A549 (cell line): Measurements from ENCODE around the gene CAMK1G.

Experiments used
- CTCF ChIP-seq: fragments of >200 bp; sonication (Bioruptor Twin); formaldehyde crosslinking; IDR thresholded peaks from 3 replicates; pipeline ENCODE4 v1.5.1; 2016
- MAX ChIP-seq: IDR thresholded peaks from 2 replicates; pipeline ENCODE4 v1.6.1; 2012
- RFX5 ChIP-seq: fragments of 450-650 bp; IDR thresholded peaks from 2 replicates; pipeline ENCODE4 v1.7.1; 2014; ENCODE audit warnings: antibody characterized with exemption, mild to moderate bottlenecking, moderate library complexity
- USF2 ChIP-seq: fragments of 450-650 bp; IDR thresholded peaks from 2 replicates; pipeline ENCODE4 v1.6.1; 2014; ENCODE audit warnings: antibody characterized with exemption

GRCh38 chr1:209593747-209594146 lies 10.2 kb downstream of the CAMK1G start:
- TF ChIP-seq RFX5 (no peak), CTCF (no peak), USF2 (no peak), MAX (no peak)
